GM19099 (cell line): Measurements from ENCODE around the gene GID4.

Source experiments
- POLR2A ChIP-seq: IDR thresholded peaks from 3 replicates; pipeline ENCODE4 v1.6.1; 2011; ENCODE audit warnings: low read depth; ENCODE audit not compliant: insufficient read length; ENCODE audit errors: extremely low read depth

GID4 gene

GRCh38 chr17:18117533-18117932, 78.3 kb downstream of the GID4 start:
- no peak for TF ChIP-seq POLR2A
